Peyer's patch (tissue), 4 donors: ENCODE measurements around the gene GLDN. TPM values are rescaled to one million over a fixed set of nuclear protein-coding genes. Genes with fewer than 3 reads are reported as not detected.
"Not testable (repeated sequence)": the region's sequence is repeated elsewhere in the genome, so short reads cannot be mapped to it uniquely, and the experiment has no call there.

Experiments used
- DNase-seq, 3 donors: peaks; one replicate each; pipeline ENCODE4 v3.0.0-alpha.2; 2017 to 2019
- H3K27ac ChIP-seq, 4 donors: fragments of 200-600 bp; sonication (generic); one replicate each; pipeline ENCODE4 v1.5.1; 2016 to 2019
- H3K27me3 ChIP-seq, 2 donors: fragments of 200-600 bp; sonication (generic); one replicate each; pipeline ENCODE4 v1.5.1; 2019
- H3K36me3 ChIP-seq, 3 donors: fragments of 200-600 bp; sonication (generic); one replicate each; pipeline ENCODE4 v1.5.1; 2016 to 2019
- H3K4me1 ChIP-seq, 4 donors: fragments of 200-600 bp; sonication (generic); one replicate each; pipeline ENCODE4 v1.5.1; 2016 to 2019
- H3K4me3 ChIP-seq, 4 donors: fragments of 200-600 bp; sonication (generic); 1 replicate in 3 of 4; 2 replicates in 1 of 4; pipeline ENCODE4 v1.5.1; 2016 to 2019; ENCODE audit warnings: mild to moderate bottlenecking in 1 of 4
- H3K9me3 ChIP-seq, 4 donors: fragments of 200-600 bp; sonication (generic); one replicate each; pipeline ENCODE4 v1.5.1; 2016 to 2019; ENCODE audit warnings: mild to moderate bottlenecking in 1 of 4
- CTCF ChIP-seq, 6 experiments: fragments of 450-650 bp in 4 of 6; fragments of 200-600 bp in 2 of 6; sonication (generic) in 1 of 6; IDR thresholded peaks; one replicate each; pipeline ENCODE4 v1.5.1; 2017 to 2019; ENCODE audit warnings: antibody characterized with exemption in 6 of 6, mild to moderate bottlenecking in 3 of 6, moderate library complexity in 1 of 6
- POLR2A ChIP-seq, 2 donors: fragments of 450-650 bp; IDR thresholded peaks; one replicate each; pipeline ENCODE4 v1.5.1; 2017; ENCODE audit warnings: antibody characterized with exemption in 2 of 2, mild to moderate bottlenecking in 2 of 2, moderate library complexity in 2 of 2
- total RNA-seq, 4 donors: library from RNA; depleted of rRNA; stranded (reverse); fragments of >200 nt; gene quantifications; one replicate each; pipeline ENCODE4 v1.1.0, GENCODE V29; 2016

The GLDN gene
- total RNA-seq, 4 donors from 2014 or later = 0.13 to 0.18 TPM; not detected in 2

GRCh38 chr15:51403946-51404695 is 62.7 kb downstream of the GLDN start:
- Histone ChIP-seq H3K36me3 (no peaks in the 10 kb centered on the region), H3K27ac (no peak overlapping the region), H3K4me1 (no peaks in the 10 kb centered on the region), H3K9me3 (no peaks in the 10 kb centered on the region), H3K4me3 (no peak overlapping the region), H3K27me3 (no peaks in the 10 kb centered on the region)
- TF ChIP-seq CTCF (IDR thresholded peaks at IDR 0.05) = no peak
- no peak for TF ChIP-seq POLR2A (IDR thresholded peaks at IDR 0.05)
- no peak for DNase-seq

DNA sequence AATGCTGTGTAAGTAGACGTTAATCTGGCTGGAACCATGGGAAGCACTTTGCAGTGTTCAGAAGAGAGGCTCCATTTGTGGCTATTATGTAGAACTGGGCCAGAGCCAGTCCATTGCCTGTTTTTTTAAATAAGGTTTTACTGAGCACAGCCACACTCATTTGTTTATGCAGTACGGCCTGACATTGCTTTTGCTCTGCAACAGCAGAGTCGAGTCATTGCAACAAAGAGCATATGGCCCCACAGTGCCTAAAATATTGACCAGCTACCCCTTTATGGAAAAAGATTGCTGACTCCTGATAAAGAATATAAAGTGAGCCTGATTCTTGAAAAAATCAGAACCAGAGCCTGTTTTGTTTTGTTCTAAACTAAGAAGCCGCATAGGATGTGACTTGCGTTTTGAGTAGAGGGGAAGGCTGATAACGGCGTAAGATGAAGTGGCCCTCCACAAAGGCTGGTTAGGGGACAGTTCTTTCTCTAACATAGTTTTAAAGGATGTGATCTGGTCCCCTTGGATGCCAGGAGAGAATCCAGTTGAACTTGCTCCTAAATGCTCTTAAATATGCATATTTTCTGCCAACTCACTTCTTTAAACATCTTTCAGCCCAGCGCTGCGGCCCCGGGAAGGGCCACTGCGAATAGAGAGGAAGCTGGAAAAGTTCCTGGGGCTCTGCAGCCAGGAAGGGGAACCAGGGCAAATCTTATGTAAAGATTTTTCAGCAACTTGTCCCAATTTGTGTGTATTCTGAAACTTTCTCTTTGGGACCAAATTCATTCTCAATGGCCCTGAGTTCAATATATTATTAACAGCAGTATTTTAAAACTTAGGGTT is 64.5 kb downstream of the GLDN start:
- no peak for DNase-seq
- H3K4me3 ChIP-seq = no peak overlapping the region
- no peaks in the 10 kb centered on the region for H3K9me3 ChIP-seq
- H3K36me3 ChIP-seq = no peaks in the 10 kb centered on the region
- no peaks in the 10 kb centered on the region for H3K27me3 ChIP-seq
- H3K4me1 ChIP-seq = no peaks in the 10 kb centered on the region
- TF ChIP-seq POLR2A (IDR thresholded peaks at IDR 0.05) (no peak), CTCF (IDR thresholded peaks at IDR 0.05) (no peak)
- no peak overlapping the region for H3K27ac ChIP-seq

GRCh38 chr15:51414256-51414860 is 72.9 kb downstream of the GLDN start:
- no peak for TF ChIP-seq CTCF (IDR thresholded peaks at IDR 0.05)
- Histone ChIP-seq H3K27me3 (no peaks in the 10 kb centered on the region), H3K36me3 (no peaks in the 10 kb centered on the region), H3K27ac (no peak overlapping the region), H3K4me3 (no peak overlapping the region), H3K4me1 (no peaks in the 10 kb centered on the region), H3K9me3 (no peaks in the 10 kb centered on the region)
- DNase-seq = no peak

DNA sequence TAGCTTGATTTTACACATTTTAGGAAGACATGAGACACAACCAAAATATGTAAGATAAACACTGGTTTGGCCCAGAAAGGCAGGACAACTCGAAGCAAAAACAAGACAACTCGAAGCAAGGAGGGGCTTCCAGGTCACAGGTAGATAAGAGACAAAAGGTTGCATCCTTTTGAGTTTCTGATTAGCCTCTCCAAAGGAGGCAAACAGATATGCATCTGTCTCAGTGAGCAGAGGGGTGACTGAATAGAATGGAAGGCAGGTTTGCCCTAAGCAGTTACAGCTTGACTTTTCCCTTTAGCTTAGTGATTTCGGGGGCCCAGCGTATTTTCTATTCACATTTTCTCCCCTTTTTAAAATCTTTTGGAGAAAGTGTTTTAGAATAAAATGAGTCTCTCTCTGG is 74.7 kb downstream of the GLDN start:
- H3K27me3 ChIP-seq = no peaks in the 10 kb centered on the region
- H3K4me1 ChIP-seq = no peaks in the 10 kb centered on the region
- no peak overlapping the region for H3K27ac ChIP-seq
- DNase-seq = no peak
- H3K9me3 ChIP-seq = no peaks in the 10 kb centered on the region
- H3K36me3 ChIP-seq = no peaks in the 10 kb centered on the region
- no peak for TF ChIP-seq POLR2A (IDR thresholded peaks at IDR 0.05)
- no peak for TF ChIP-seq CTCF (IDR thresholded peaks at IDR 0.05)
- H3K4me3 ChIP-seq = no peak overlapping the region

- H3K9me3 ChIP-seq, H3K36me3 ChIP-seq, H3K27me3 ChIP-seq, H3K4me3 ChIP-seq, DNase-seq, H3K27ac ChIP-seq, H3K4me1 ChIP-seq: not testable (repeated sequence)
Observed at GRCh38 chr15:51423040-51423439, 81.6 kb downstream of the GLDN start.

GRCh38 chr15:51424780-51425179 is 83.3 kb downstream of the GLDN start:
- Histone ChIP-seq H3K27ac (no peak overlapping the region), H3K4me1 (no peaks in the 10 kb centered on the region), H3K4me3 (no peak overlapping the region), H3K36me3 (no peaks in the 10 kb centered on the region), H3K27me3 (no peaks in the 10 kb centered on the region), H3K9me3 (no peaks in the 10 kb centered on the region)
- no peak for DNase-seq
- TF ChIP-seq POLR2A (IDR thresholded peaks at IDR 0.05) (no peak), CTCF (IDR thresholded peaks at IDR 0.05) (no peak)
